Gastroesophageal sphincter (tissue), 3 donors: ENCODE measurements around the gene CEP63.

Experiments
- EP300 ChIP-seq: sonication (generic); formaldehyde crosslinking; IDR thresholded peaks from one replicate; pipeline ENCODE4 v1.6.1; 2017; ENCODE audit warnings: antibody characterized with exemption, mild to moderate bottlenecking
- POLR2AphosphoS5 ChIP-seq: sonication (generic); formaldehyde crosslinking; IDR thresholded peaks from one replicate; pipeline ENCODE4 v1.6.1; 2017; ENCODE audit warnings: antibody characterized with exemption
- TF ChIP-seq, protein P1 (sequence below), 4 experiments: fragments of 200-600 bp in 2 of 4; fragments of 450-650 bp in 2 of 4; sonication (generic) in 1 of 4; IDR thresholded peaks; one replicate each; pipeline ENCODE4 v1.5.1; 2017 to 2019; ENCODE audit warnings: antibody characterized with exemption in 4 of 4, mild to moderate bottlenecking in 2 of 4, moderate library complexity in 2 of 4

DNA sequence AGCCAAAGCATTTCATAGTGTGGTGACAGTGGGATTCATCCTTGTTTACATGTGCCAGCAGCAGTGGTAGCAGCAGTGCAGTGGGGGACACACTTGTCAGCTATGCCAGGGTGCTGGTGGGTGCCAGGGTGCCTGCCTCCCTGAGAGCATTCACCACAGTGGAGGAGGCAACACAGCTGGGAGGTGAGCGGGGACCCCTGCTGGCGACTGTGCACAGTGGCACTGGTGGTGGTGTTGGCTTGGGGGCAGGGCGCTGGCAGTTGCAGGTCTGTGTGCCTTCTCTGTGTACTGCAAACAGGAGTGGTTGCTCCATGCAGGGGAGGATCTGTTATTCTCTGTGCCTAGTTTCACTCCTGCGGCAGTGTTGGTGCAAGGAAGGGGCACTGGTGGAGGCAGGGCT, 41.2 kb downstream of the CEP63 start:
- TF ChIP-seq, protein P1, sequence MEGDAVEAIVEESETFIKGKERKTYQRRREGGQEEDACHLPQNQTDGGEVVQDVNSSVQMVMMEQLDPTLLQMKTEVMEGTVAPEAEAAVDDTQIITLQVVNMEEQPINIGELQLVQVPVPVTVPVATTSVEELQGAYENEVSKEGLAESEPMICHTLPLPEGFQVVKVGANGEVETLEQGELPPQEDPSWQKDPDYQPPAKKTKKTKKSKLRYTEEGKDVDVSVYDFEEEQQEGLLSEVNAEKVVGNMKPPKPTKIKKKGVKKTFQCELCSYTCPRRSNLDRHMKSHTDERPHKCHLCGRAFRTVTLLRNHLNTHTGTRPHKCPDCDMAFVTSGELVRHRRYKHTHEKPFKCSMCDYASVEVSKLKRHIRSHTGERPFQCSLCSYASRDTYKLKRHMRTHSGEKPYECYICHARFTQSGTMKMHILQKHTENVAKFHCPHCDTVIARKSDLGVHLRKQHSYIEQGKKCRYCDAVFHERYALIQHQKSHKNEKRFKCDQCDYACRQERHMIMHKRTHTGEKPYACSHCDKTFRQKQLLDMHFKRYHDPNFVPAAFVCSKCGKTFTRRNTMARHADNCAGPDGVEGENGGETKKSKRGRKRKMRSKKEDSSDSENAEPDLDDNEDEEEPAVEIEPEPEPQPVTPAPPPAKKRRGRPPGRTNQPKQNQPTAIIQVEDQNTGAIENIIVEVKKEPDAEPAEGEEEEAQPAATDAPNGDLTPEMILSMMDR (IDR thresholded peaks at IDR 0.05): no peak
- TF ChIP-seq POLR2AphosphoS5 (no peak), EP300 (no peak)
